Inferior parietal cortex (tissue), 1 donor: ENCODE measurements around the gene ZNF579.
"Not testable (repeated sequence)": the region's sequence is repeated elsewhere in the genome, so short reads cannot be mapped to it uniquely, and the experiment has no call there.

ENCODE experiments used
- DNase-seq: peaks from one replicate; pipeline ENCODE4 v3.0.0-alpha.2; 2016; ENCODE audit errors: extremely low spot score

ZNF579 gene

DNA sequence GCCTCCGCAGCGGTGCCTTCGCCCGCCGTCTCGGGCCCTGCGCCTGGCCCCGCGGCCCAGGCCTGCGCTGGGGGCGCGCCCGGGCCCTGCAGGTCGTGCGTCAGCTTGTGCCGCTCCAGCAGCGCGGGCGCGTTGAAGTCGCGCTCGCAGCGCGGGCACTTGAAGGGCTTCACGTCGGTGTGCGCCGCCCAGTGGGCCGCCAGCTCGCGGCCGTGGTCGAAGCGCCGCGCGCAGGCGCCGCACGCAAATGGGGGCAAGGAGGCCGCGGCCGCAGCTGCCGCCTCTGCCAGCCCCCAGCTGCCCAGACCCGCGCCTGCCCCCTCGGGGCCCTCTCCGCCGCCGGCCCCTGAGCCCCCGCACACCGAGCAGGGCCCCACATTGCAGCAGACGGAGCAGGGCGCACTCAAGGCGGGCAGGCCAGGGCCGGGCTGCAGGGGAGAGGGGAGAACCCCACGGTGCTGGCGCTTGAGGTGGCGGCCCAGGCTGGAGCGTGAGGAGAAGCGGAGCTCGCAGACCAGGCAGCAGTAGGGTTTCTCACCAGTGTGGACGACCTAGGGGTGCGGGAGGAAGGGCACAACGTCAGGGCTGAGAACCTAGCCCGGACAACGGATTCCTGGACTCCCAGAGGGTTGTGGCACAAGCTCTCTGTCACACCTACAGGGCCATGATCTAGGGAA lies 12.6 kb upstream of the ZNF579 start:
- DNase-seq, result no peak

DNA sequence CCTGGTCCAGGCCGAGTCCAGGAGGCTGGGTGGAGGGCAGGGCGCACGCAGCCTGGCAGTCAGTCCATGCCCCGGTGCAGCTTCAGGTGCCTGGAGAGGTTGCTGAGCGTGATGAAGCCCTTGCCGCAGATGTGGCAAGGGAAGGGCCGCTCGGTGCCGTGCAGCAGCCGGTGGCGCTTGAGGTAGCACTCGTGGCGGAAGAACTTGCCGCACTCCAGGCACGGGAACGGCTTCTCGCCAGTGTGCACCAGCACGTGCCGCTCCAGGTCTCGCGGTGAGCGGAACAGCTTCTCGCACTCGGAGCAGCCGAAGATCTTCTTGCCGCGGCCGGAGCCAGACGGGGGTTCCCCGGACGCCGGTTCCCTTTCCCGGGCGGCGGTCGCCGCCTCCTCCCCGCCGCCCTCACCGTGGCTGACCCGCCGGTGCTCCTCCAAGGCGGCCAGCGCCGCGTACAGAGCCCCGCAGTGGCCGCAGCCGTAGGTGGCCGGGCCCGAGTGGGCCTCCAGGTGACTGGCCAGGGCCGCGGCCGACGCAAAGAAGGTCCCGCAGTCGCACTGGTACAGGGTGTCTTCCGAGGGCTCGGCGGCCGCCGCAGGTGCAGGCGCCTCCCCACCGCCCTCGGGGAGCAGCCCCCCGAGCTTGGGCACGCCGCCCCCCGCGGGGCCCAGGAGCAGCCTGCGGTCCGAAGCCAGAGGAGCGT lies 11.9 kb upstream of the ZNF579 start:
- DNase-seq, result no peak

GRCh38 chr19:55591555-55591954 lies 10.9 kb upstream of the ZNF579 start:
- no peak for DNase-seq

GRCh38 chr19:55590617-55591016 lies 10.0 kb upstream of the ZNF579 start:
- no peak for DNase-seq

DNA sequence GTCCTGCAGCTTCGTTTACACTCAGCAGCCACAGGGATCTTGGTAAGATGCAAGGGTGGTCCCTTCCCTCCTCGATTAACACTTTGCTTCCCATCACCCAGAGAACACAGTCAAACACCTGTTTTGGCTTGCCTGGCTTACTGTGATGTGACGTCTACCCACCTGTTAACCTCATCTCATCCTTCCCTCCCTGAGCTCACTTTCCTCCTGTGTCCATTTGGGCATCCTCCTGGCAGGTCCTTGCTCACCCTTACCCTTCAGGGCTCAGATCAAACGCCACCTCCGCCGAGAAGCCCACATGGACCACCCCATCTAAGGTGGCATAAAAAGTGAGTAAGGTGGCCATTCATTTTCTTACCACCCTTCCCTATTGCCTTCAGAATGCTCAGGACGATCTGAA lies 9.5 kb upstream of the ZNF579 start:
- no peak for DNase-seq

GRCh38 chr19:55588738-55589137 lies 8.1 kb upstream of the ZNF579 start:
- DNase-seq, result no peak

DNA sequence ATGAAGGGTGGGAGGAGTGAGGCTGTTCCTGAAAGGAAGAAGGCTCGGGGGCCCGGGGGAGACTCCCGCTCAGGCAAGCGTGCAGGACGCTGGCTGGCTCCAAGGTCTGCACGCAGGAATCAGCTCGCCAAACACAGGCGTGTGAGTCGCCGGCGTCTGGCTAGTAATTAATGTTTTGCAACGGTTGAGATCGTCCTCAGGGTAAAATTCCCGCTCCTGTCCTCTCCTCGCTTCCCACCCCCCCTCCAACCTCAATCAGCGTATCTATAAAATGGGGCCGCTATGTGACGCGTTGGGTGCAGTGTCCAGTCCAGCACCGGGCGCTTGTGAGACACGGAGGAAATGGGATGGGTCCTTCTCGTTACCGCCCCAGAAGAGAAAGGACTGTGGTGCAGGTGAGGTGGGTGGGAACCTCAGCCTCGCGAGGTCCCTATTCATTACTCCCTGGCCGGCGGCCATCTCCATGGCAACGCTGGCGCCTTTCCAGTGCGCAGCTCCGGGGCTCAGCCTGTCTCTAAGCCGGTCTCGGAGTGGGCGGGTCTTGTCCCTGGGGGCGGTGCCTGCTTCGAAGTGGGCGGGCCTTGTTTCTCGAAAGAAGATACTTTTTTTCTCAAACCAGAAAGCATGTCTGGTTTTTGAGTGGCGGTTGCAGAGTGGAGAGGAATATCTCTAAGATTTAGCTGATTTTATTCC lies 6.5 kb upstream of the ZNF579 start:
- peak; percentile 86 for DNase-seq

DNA sequence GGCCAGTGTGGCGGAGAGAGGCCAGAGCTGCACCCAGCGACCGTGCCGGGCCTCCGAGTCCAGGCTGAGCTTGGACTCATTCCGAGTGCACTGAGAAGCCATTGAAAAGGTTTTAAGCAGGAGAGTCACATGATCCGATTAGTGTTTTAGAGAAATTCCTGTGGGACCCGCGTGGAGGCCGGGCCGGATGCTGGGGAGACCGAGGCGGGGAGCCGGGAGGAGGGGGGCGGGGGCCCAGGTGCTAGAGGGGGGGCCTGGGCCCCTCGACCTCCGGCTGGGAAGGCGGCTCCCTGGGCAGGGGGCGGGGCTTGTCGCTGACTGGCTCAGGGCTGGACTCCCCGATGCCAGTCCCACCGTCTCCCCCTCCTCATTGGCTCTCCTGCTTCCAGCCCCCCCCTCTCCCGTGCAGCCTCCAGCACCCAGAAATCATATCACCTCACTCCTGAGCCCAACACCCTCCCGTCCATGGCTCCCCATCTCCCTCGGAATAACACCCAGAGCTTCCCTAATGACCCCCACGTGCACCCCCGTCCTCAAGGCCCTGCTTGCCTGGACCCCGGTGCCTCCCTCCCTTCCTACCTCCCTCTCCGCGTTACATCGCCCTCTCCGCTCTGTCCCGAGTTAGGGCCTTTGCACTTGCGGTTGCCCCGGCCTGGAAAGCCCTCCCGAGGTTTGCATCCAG lies 5.2 kb upstream of the ZNF579 start:
- DNase-seq, result no peak

- DNase-seq, result no peak
Observed at GRCh38 chr19:55584871-55585270, 4.2 kb upstream of the ZNF579 start.

DNA sequence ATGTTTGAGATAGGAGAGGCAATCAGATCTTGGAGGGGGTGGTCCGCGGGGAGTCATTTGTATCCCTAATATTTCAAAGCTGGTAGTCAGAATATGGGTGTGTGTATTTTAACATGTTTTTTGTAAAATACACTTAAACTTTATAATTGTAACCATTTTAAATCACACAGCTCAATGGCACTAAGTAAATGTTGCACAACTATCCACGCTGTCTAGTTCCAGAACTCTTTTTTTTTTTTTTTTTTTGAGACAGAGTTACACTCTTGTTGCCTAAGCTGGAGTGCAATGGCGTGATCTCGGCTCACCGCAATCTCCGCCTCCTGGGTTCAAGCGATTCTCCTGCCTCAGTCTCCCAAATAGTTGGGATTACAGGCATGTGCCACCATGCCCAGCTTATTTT lies 3.2 kb upstream of the ZNF579 start:
- DNase-seq, result not testable (repeated sequence)

GRCh38 chr19:55582284-55582683 lies 1.6 kb upstream of the ZNF579 start:
- not testable (repeated sequence) for DNase-seq

DNA sequence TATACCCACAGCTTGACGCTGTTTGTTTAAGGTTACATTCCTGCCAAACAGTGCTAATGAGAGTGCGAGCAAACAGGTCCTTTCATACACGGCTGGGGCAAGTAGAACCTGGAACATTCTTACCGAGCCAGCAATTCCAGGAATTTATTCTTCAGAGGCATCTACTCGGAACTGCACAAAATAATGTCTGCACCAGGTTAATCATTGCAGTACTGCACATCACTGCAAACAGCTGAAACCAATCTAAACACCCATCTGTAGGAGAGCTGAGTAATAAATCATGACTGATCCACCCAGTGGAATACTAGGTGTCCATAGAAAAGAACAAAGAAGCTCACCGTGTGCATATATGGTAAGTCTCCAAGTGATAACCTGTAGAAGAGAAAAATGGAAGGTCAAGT lies 1.2 kb upstream of the ZNF579 start:
- peak; percentile 5 for DNase-seq

GRCh38 chr19:55581145-55581822 lies 636 bp upstream of the ZNF579 start:
- DNase-seq, result no peak

DNA sequence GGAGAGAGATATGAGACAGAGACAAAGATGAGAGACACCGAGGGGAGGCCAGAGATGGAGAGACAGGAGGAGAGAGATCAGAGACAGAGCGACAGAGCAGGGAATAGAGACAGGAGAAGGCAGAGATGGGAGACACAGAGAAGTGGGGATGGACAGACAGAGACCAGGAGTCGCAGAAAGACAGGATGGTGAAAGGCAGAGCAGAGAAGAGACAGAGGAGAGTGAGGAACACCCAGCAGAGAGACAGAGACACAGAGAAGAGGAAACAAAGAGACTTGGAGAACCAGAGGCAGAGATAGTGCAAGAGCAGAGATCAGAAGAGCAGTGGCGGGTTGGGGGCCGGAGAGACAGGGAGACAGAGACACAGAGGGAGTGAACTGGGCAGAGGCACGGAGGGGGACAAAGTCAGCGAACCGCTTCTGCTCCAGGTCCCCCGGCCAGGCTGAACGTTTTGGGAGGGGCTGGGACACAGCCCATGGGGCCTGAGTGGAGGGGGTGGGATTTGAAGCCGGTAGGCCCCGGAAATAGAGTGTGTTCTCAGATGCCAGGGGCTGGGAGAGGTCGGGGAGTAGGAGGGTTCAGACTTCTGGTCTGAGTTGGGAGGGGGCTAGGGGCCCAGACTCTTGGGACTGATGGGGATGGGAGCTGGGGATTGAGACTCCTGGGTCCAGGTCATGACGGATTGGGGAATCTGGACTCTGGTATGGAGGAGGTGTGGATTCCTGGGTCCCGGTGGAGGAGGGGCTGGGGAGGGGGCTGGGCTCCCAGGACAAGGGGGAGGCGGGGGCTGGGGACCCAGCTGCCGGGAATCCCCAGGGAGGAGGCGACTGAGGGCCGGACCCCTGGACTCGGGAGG lies 654 bp downstream of the ZNF579 start:
- DNase-seq, result no peak

GRCh38 chr19:55578761-55579747 lies 1.6 kb downstream of the ZNF579 start:
- DNase-seq, result no peak

GRCh38 chr19:55578031-55578760 lies 2.5 kb downstream of the ZNF579 start:
- no peak for DNase-seq

DNA sequence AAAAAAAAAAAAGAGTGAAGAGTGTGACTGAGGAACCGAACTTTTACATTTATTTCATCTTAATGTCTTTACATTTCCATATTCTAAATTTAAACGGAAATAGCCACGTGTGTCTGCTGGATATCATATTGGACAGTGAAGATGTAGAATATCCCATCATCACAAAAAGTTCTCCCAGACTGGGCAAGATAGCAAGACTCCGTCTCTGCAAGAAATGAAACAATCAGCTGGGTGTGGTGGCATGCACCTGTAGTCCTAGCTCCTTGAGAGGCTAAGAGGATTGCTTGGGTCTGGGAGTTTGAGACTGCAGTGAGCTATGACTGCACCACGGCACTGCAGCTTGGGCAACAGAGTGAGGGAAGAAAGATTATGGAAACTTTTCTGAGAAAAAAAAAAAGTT lies 3.9 kb downstream of the ZNF579 start:
- no peak for DNase-seq

GRCh38 chr19:55573929-55574328 lies 6.7 kb downstream of the ZNF579 start:
- DNase-seq, result not testable (repeated sequence)

- DNase-seq, result not testable (repeated sequence)
Observed at GRCh38 chr19:55569477-55569876, 11.2 kb downstream of the ZNF579 start.
